ENCODE measurements around the gene SLC26A5. TPM values are rescaled to one million over a fixed set of nuclear protein-coding genes. Genes with fewer than 3 reads are reported as not detected.
A peak's percentile ranks its signal among the peaks of the same experiment; 100 is the strongest.
"Not testable (repeated sequence)": the region's sequence is repeated elsewhere in the genome, so short reads cannot be mapped to it uniquely, and the experiment has no call there.

Gene SLC26A5, protein sequence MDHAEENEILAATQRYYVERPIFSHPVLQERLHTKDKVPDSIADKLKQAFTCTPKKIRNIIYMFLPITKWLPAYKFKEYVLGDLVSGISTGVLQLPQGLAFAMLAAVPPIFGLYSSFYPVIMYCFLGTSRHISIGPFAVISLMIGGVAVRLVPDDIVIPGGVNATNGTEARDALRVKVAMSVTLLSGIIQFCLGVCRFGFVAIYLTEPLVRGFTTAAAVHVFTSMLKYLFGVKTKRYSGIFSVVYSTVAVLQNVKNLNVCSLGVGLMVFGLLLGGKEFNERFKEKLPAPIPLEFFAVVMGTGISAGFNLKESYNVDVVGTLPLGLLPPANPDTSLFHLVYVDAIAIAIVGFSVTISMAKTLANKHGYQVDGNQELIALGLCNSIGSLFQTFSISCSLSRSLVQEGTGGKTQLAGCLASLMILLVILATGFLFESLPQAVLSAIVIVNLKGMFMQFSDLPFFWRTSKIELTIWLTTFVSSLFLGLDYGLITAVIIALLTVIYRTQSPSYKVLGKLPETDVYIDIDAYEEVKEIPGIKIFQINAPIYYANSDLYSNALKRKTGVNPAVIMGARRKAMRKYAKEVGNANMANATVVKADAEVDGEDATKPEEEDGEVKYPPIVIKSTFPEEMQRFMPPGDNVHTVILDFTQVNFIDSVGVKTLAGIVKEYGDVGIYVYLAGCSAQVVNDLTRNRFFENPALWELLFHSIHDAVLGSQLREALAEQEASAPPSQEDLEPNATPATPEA
- total RNA-seq = 0.11 and 0.15 TPM in 2 replicates
- 0.12 and 0.44 TPM in 2 replicates for polyA plus RNA-seq

GRCh38 chr7:103446049-103446520 is at the start of gene SLC26A5:
SLC26A5 (minus strand) TSS chr7:103446207; CDS start chr7:103421514, 24,693 bp downstream.
- TF ChIP-seq, protein P1, sequence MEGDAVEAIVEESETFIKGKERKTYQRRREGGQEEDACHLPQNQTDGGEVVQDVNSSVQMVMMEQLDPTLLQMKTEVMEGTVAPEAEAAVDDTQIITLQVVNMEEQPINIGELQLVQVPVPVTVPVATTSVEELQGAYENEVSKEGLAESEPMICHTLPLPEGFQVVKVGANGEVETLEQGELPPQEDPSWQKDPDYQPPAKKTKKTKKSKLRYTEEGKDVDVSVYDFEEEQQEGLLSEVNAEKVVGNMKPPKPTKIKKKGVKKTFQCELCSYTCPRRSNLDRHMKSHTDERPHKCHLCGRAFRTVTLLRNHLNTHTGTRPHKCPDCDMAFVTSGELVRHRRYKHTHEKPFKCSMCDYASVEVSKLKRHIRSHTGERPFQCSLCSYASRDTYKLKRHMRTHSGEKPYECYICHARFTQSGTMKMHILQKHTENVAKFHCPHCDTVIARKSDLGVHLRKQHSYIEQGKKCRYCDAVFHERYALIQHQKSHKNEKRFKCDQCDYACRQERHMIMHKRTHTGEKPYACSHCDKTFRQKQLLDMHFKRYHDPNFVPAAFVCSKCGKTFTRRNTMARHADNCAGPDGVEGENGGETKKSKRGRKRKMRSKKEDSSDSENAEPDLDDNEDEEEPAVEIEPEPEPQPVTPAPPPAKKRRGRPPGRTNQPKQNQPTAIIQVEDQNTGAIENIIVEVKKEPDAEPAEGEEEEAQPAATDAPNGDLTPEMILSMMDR (IDR thresholded peaks at IDR 0.05; ENCODE audit: low read depth, low read length) = no peak
- Histone ChIP-seq H3K4me1 (ENCODE audit: low read depth) (peaks cover 12% of the 10 kb centered on the region), H3K27ac (no peak within 1 kb of the TSS), H3K4me3 (peak within 1 kb of the TSS; percentile 32), H3K9me3 (ENCODE audit: low read depth) (no peaks in the 10 kb centered on the region), H3K36me3 (no peaks in the 10 kb centered on the region), H3K27me3 (peaks cover 60% of the 10 kb centered on the region)
- DNase-seq (ENCODE audit: low read depth in 1 of 2, low spot score in 1 of 2) = peak in 1 of 2 donors; percentile 75

GRCh38 chr7:103487419-103487818 is 41.4 kb upstream of the SLC26A5 start:
- no peak overlapping the region for H3K27ac ChIP-seq
- H3K9me3 ChIP-seq (ENCODE audit: low read depth) = no peaks in the 10 kb centered on the region
- no peak for DNase-seq (ENCODE audit: low read depth in 1 of 2, low spot score in 1 of 2)

GRCh38 chr7:103486873-103487272 is 40.9 kb upstream of the SLC26A5 start:
- H3K27me3 ChIP-seq; H3K4me1 ChIP-seq (ENCODE audit: low read depth); H3K4me3 ChIP-seq: not testable (repeated sequence)

More at GRCh38 chr7:103487419-103487818, 41.4 kb upstream of the SLC26A5 start:
- TF ChIP-seq, protein P1 (IDR thresholded peaks at IDR 0.05; ENCODE audit: low read depth, low read length) = no peak
- H3K4me3 ChIP-seq = no peak overlapping the region
- H3K36me3 ChIP-seq = peaks cover 4% of the 10 kb centered on the region
- H3K27me3 ChIP-seq = no peaks in the 10 kb centered on the region
- no peaks in the 10 kb centered on the region for H3K4me1 ChIP-seq (ENCODE audit: low read depth)

GRCh38 chr7:103480771-103481170 is 34.8 kb upstream of the SLC26A5 start:
- no peak for DNase-seq (ENCODE audit: low read depth in 1 of 2, low spot score in 1 of 2)
- Histone ChIP-seq H3K27ac (no peak overlapping the region), H3K27me3 (no peaks in the 10 kb centered on the region), H3K9me3 (ENCODE audit: low read depth) (no peaks in the 10 kb centered on the region), H3K4me3 (no peak overlapping the region), H3K4me1 (ENCODE audit: low read depth) (no peaks in the 10 kb centered on the region), H3K36me3 (peaks cover 3% of the 10 kb centered on the region)
- TF ChIP-seq, protein P1 (IDR thresholded peaks at IDR 0.05; ENCODE audit: low read depth, low read length) = no peak

More at GRCh38 chr7:103486873-103487272, 40.9 kb upstream of the SLC26A5 start:
- not testable (repeated sequence) for H3K27ac ChIP-seq; DNase-seq (ENCODE audit: low read depth in 1 of 2, low spot score in 1 of 2); H3K36me3 ChIP-seq; H3K9me3 ChIP-seq (ENCODE audit: low read depth)

GRCh38 chr7:103474956-103475355 is 28.9 kb upstream of the SLC26A5 start:
- peak in 1 of 2 donors; percentile 1 for DNase-seq (ENCODE audit: low read depth in 1 of 2, low spot score in 1 of 2)
- Histone ChIP-seq H3K4me1 (ENCODE audit: low read depth) (no peaks in the 10 kb centered on the region), H3K9me3 (ENCODE audit: low read depth) (no peaks in the 10 kb centered on the region), H3K36me3 (no peaks in the 10 kb centered on the region), H3K27ac (no peak overlapping the region), H3K27me3 (no peaks in the 10 kb centered on the region), H3K4me3 (no peak overlapping the region)
- TF ChIP-seq, protein P1 (IDR thresholded peaks at IDR 0.05; ENCODE audit: low read depth, low read length) = no peak

All from cardiac muscle cell (in vitro differentiated cells and primary cell).